ENCODE results near the gene PPP1R13B. TPM values are rescaled to one million over a fixed set of nuclear protein-coding genes. Genes with fewer than 3 reads are reported as not detected.

PPP1R13B gene
- total RNA-seq, 1 experiment from 2014 or later, result 17.8 TPM

GRCh38 chr14:103830511-103831270 lies 16.7 kb downstream of the PPP1R13B start:
- no peak for DNase-seq (ENCODE audit: low read depth, low spot score)
- CTCF ChIA-PET, result no interaction called here
- RAD21 ChIA-PET (ENCODE audit: low non-redundant PET in 1 of 2, low total read pairs in 2 of 2, uncharacterized antibody in 2 of 2, unreplicated experiment in 2 of 2), result no interaction called here
- BruUV-seq (replicated peaks), result no TSS peak
- Histone ChIP-seq H3K79me2 (ENCODE audit: insufficient read depth, low read length) (peaks cover 17% of the 10 kb centered on the region), H3K9me2 (ENCODE audit: insufficient read depth) (no peaks in the 10 kb centered on the region), H3K4me2 (ENCODE audit: low read length) (no peak overlapping the region), H3K9me3 (ENCODE audit: control insufficient read depth in 1 of 2, insufficient read depth in 1 of 2, low read depth in 1 of 2, low read length in 2 of 2) (no peaks in the 10 kb centered on the region), H3K27me3 (ENCODE audit: insufficient read depth, low read length) (no peaks in the 10 kb centered on the region), H3K27ac (ENCODE audit: low read depth, low read length) (no peak overlapping the region), H3K4me3 (replicated peaks in 1 of 2; ENCODE audit: low read depth in 1 of 2, low read length in 2 of 2) (no peak overlapping the region), H3K4me1 (ENCODE audit: control insufficient read depth in 1 of 2, insufficient read depth in 2 of 2, low read length in 2 of 2) (peaks cover 3 to 6% of the 10 kb centered on the region in 2 experiments; a peak in 1 of 4 replicates), H3K9ac (ENCODE audit: low read length) (no peak overlapping the region), H4K20me1 (ENCODE audit: insufficient read depth) (peaks cover 5% of the 10 kb centered on the region; the same call in 1 of the 2 replicates), H3K36me3 (ENCODE audit: control insufficient read depth in 1 of 2, insufficient read depth in 2 of 2, low read length in 2 of 2) (no peaks in the 10 kb centered on the region), H2AFZ (ENCODE audit: low read depth, low read length, poor library complexity, severe bottlenecking) (no peak overlapping the region)
- TF ChIP-seq REST (IDR thresholded peaks at IDR 0.05; ENCODE audit: low read depth) (no peak), CTCF (IDR thresholded peaks at IDR 0.05 in 2 of 3, conservative IDR thresholded peaks at IDR 0.05 in 1 of 3; ENCODE audit: borderline replicate concordance in 1 of 3, insufficient read depth in 1 of 3, low read depth in 2 of 3, low read length in 2 of 3) (no peak), ZFX (IDR thresholded peaks at IDR 0.05) (no peak), ELF1 (IDR thresholded peaks at IDR 0.05; ENCODE audit: borderline replicate concordance, low read depth) (no peak), RAD21 (IDR thresholded peaks at IDR 0.05; ENCODE audit: low read depth) (no peak), TCF7L2 (IDR thresholded peaks at IDR 0.05; ENCODE audit: borderline replicate concordance, extremely low read depth, insufficient read depth, insufficient read length) (no peak), ATF3 (IDR thresholded peaks at IDR 0.05) (no peak), ZNF274 (IDR thresholded peaks at IDR 0.05; ENCODE audit: low read depth, low read length) (no peak), CEBPB (IDR thresholded peaks at IDR 0.05; ENCODE audit: low read depth) (no peak), SP1 (IDR thresholded peaks at IDR 0.05; ENCODE audit: low read depth) (no peak)
- no peak for ATAC-seq
- POLR2A ChIA-PET, result no interaction called here
- intact Hi-C loops (cut with micrococcal nuclease), result no loop called here
